ENCODE data around the gene ZFHX3.

Gene ZFHX3

DNA sequence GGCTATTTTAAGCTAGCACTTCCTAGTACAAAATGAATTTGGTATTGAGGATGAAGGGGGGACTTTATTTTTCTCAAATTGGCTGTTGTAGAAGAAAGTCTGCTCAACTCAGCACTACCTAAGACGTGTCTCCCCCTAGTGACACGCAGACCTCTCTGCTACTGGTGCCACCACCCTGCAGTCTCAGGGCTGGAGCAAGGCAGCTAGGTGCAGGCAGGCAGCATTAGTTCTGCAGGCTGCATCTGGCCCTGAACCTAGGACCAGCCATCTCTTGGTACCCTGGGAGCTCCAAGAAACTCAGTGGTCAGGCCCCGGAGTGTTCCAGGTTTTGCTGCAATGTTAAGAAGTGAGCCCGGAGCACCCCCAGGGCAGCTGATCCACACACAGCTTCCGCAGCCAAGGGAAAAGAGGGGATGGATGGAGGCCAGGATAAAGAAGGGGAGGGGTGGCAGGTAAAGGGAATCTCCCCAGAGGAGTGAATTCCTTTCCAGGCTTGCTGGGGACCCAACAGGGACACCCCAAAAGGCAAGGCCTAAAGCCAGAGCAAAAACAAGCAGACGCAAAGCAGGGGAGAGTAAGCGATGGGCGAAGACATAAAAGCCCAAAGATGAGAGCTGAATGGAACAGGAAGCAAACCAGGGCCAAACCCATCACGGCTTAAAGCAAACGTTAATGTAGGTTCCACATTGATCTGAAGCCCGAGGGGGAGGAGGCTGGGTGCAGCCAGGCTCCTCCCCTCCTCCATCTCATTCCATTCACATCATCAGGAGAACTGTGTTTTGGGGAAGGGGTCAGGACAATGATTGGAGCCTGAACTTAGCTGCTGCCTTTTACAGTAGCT is 200.5 kb downstream of the ZFHX3 start:
- peak; percentile 27 for DNase-seq

DNA sequence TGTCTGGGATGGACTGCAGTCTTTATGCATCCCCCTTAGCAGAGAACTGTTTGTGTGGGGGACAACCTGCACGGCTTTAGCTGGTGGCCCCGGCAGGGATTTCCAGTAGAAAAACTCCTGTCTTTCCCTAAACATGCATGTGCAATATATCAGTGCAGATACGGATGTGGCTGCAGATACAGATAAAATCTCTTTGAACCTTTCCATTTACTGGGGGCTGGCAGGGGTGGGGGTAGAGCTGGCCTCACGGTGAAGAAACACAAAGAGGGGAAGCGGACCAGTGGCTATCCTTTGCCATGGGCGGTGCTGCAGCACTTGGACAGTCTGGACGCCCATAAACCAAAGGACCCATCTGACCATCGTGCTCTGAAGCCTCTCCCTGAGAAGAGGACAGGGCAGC is 201.3 kb downstream of the ZFHX3 start:
- DNase-seq = no peak

DNA sequence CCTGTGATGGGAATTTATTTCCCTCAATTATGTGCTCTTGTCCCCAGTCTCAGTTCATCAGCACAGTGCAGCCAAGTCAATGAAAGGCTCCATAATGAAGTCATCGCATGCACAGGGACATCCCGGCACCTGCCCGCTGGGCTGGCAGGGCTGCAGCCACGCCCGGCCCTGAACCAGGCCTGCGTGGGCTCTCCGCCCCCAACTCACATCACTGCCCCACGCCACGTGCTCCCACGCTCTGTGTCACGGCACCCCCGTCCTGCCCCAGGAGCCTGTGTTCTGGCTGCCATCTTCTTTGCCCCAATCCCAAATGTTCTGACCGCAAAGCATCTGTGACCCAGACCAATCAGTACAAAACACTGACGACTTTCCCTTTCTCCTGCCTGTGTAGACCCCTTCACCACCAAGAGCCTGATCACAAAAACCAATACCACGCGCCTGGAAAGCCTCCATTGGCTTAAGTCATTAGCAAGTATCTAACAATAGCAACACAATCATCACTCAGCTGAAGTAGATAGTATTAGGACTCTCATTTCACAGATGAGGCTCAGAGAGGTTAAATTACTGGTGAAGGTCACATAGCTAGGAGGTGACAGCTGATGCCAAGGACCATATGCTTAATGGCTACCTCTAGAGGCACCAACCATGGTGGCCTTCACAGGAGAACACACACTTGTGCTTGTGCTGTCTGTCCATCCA is 202.5 kb downstream of the ZFHX3 start:
- no peak for DNase-seq

DNA sequence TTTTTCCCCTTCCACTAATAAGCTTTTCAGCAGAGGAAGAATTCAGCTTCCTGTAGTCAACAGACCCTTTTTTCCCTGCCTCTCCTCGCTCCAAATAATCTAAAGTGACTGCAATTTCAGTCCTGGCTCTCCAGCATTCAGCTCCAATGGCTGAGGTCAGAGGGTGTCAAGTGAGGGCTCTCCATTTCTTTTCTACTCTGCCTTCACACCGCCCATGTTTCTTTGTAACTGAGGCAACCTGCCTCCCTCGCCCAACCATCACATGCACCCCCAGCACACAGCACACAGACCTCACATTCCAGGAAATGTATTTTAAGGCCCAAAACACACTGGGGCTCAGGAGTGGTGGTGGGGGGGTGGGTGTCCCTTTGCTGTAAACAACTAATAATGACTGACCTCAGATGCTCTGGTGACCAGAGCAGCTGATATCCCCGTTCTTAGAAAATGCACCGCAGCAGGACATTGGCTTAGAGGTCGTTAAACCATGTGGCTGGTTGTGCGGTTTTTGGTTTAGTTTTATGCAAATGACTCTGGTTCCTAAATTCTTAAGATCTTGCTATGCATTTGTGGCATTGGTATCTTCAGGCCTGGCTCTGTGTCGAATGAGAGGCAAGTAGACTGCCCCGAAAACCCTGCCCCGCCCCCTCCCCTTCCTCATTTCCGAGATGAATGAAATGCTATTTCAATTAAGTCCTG is 203.6 kb downstream of the ZFHX3 start:
- no peak for DNase-seq

DNA sequence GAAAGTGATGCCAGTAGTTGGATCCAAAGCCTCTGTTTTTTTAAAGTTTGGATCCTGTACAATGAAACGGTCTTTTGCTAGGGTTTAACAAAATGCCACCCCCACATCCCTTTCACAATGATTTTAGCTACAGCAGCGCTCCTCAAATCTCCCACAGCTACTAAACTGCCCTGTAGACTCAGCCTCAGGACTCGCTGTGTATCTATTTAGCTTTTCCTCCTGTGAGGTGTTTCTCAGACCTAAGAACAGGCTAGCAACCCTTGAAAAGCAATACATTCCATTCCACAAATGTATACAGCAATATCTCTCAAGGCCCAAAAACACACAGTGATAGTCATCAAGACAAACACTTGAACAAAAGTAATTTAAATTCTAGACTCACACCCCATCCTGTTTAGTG is 206.4 kb downstream of the ZFHX3 start:
- DNase-seq = no peak

DNA sequence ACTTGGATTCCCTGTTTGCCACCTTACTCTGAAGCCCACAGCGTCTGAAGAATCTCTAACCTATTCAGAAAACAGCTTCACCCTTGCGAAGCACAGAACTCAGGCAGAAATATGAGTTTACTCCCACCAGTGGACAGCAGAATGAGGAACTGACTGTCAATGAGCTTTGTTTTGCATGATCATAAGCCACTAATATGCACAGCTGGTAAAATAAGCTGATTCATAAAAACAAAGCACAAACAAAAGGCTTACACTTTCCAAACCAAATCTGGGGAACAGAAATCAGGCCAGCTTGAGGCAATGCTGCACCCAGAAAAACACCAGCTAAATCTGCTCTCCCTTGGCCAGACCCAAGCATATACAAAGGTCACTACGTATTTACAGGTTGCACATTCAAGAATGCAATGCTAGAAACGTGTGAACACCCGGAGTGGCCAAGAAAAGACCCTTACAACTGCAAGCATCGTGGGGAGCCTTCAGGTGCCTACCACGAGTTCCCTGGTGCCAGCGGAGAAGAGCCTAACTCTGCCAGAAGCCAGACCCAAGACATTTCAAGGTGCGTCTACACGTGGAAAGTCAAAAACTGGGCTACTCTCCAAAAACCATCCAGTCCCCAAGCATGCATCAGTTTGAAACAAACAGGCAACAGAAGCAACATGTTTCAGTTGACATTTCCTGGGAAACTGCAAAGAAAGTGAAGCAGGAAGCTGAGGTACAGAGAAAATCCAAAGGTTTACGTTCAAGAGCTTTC is 207.1 kb downstream of the ZFHX3 start:
- DNase-seq = no peak

DNA sequence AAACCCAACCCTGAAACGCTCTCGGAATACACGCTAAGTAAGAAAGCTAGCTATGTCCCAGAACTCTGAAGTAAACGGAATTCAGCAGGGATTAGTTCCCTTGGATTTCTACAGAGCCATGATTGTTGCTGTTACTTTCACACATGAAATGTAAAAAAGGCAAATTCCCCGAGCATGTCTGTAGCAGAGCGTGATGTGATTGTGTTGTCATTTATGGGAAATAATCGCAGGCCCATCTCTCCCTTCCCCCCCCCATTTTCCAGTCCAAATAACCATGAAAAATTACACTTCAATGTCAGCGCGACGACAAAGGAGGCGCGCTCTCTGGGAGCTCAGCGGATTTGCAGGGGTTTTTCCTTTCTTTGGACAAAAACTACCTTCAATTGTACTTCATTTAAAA is 209.0 kb downstream of the ZFHX3 start:
- no peak for DNase-seq

DNA sequence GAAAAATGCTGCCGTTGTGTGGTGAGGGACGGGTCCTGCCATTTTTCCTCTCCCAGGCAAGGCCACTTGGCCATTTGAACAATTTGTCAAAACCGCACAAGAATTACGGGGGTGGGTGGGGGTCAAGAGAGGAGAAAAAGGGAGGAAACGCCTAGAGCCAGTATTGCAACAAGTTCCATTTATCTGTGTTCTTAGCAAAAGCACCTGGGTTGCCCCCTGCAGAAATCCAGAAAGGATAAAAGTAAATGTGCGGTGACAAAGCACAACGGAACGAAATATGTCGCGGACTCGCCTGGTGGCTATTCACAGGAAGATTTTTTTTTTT is 209.4 kb downstream of the ZFHX3 start:
- DNase-seq = no peak

DNA sequence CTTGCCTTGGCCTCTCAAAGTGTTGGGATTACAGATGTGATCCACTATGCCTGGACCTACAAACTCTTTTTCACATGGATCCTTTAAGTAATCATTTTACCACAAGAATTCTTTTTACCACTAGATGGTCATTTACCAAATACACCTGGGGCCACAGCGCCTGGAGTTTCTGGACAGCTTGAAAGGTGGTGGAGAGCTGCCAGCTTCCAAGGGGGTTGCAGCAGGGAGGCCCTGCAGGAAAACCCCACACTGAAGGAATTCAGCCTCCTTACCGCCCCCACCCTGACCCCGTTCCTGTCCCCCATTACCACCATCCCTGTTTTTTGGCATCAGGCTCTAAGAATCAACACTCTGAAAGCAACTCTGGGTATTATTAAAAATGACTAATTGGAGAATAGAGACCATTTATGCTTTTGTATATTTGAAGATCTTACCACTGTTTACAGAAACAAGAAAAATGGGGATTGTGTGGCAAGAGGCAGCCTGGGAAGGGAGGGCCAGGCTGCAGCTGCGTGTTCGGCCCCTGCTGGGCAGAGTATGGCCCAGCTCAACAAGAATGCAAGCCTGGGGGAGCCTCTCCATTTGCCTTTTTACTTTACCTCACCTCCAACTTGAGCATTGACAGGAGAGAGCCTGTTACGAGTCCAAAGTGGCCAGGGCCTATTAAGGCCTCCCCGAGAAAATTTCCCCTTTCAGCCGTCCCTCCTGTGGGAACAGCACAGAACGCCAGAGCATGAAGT is 209.9 kb downstream of the ZFHX3 start:
- DNase-seq = no peak

DNA sequence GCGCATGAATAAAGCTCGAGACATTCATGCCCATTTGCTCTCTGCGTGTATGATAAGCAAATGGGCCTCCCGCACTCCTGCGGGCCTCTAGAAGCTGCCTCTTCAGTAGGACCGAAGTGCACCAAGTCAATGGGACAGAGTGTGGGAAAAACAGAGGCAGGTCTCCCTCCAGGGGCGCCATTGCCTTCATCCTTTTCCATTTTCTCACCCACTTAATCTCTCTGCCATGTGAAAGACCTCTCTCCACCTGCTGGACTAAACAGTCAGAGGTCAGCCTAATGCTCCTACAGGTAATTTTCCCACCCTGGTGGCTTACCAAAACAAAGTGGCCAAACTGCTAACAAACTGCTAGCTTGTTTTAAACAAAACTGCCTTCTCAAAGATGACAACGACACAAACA is 210.9 kb downstream of the ZFHX3 start:
- DNase-seq = no peak

DNA sequence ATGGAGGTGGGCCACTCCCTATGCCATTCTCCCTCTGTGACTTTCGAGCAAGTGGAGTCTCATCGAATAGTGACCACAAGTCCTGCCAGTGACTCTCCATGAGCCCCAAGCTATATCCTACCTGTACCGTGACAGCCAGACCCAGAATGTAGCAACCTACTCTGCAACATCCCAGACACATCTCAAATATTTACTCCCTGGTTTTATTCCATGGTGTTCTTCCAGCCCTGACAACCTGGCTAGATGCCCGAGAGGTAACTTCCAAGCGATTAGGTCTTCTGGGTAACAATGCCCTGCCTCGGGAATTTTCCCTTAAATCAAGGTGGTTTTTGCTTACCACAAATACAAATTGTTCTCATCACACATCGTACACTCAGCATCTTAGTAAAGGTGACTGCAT is 211.7 kb downstream of the ZFHX3 start:
- no peak for DNase-seq

DNA sequence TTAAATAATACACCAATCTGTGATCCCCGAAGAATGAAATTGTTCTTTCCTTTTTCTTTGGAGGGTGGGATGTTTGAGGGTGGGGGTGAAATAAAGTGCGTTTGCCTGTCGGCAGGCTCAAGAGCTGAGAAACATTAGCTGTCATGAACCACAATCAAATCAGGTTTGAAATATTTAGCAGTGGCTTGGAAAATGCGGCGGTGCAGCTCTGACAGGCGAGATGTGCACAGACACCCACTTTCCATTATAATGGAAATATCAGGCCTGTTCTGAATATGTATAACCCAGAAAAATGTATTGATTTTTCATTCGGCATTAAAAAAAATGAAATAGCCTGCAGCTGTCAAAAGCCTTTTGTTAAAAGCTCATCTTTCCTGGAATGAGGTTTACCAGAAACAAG is 212.8 kb downstream of the ZFHX3 start:
- no peak for DNase-seq

DNA sequence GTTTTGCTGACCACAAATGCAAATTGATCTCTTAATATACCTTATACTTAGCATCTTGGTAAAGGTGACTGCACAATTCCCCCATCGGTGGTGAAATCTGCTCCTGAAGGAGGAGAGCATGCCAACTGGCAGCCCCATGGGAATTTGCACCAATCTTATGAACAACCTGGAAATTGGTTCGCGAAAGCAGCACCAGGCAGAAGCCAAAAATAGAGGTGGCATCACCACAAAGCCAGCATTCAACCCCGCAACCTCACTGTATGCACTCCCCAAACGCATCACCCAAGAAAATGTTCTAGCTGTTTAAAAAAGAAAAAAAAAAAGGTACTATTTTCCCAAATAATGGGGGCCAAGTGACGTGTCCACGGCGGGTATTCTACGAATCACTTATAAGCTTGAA is 213.4 kb downstream of the ZFHX3 start:
- no peak for DNase-seq

DNA sequence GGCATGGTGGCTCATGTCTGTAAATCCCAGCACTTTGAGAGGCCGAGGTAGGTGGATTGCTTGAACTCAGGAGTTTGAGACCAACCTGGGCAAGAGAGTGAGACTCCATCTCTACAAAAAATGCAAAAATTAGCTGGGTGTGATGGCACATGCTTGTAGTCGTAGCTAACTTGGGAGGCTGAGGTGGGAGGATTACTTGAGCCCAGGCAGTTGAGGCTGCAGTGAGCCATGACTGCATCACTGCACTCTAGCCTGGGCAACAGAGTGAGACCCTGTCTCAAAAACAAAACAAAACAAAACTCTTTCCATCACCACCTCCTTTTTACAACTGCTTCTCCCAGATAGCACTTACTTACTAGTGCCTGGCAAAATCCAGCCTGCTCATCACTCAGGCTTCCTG is 214.0 kb downstream of the ZFHX3 start:
- no peak for DNase-seq

DNA sequence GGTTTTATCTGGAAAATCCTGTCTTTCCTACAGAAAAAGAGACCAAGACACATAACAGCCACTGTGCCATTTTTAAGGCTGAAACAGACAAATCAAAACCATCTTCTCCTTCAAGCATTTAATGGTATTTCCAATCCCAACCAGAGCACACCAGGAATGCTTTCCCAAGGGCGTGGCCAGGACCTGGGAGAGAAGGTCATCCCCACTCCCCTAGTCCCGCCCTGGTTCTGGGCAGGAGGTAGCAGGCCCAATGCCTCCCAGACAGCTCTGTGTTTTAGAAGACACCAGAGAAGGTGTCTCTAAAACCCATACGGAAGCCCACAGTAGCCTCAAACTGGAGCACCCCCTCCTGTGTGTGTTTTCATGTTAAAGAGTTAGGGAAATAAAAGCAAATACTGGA is 214.4 kb downstream of the ZFHX3 start:
- DNase-seq = no peak

DNA sequence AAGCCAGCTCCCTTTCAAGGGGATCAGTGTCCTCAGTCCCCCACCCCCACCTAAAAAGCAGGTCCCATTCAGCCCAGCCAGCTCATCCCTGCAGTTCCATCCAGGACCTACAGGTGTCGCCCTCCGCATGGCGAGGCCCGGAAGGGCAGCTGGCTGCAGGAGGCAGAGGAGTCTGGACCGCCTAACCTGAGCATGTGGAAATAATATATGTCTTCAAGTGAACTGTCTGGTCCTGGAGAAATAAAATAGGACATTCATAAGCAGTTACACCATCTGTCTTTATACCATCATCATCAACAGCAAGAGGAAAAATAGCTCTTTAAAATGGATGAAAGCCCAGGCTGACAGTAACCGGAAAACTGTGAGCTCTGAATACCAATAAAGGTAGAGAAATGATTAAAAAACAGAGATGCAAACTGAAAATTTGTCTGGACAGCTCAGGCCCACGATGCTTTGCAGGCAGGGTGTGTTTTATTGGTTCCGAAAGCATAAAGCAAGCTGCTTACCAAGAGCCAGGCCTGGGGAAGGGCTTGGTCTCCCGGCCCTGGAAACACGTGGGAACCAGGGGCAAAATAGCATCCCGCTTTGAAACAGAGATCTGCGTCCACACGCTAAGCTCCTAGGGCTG is 215.2 kb downstream of the ZFHX3 start:
- peak; percentile 63 for DNase-seq

DNA sequence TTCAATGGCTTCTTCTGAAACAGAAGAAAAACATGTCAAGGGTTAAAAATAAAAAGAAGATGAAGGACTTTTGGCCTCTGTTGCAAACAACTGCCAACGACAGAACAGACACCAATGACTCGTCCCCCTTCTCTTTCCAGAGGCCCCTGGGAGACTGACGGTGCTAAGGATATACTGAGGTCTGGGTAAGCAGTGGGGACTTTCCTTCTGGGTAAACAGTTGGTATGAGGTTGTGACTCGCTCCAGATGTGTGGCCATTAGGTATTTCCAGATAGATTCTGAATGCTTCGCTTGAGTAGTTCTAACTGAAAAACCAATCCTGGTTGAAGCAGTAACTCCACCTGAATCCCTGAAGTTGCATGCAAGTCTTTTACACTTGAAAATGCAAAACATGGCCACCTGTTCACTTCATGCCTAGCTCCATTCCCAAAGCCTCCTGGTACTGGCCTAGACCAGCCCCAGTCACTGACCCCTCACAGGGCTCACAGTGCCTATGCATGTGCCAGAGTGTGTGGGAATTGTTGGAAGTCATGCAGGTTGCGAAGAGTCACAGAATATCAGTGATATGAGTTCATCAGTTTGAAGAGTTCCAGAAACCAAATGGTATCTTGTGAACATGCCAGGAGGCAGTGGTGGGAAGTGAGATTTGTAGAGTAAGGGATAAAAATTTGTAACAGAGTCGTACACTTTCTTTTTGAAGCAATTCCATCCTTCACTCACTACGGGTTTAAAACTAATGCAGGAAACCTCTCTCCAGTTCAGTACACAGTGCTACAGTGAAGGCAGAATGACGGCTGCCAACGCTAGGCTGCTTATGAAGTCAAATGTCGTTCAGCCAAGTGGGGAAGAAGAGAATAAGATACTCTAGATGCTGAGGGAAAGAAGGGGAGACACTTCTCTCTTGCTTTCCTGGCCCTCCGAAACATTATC is 217.8 kb downstream of the ZFHX3 start:
- DNase-seq = no peak

DNA sequence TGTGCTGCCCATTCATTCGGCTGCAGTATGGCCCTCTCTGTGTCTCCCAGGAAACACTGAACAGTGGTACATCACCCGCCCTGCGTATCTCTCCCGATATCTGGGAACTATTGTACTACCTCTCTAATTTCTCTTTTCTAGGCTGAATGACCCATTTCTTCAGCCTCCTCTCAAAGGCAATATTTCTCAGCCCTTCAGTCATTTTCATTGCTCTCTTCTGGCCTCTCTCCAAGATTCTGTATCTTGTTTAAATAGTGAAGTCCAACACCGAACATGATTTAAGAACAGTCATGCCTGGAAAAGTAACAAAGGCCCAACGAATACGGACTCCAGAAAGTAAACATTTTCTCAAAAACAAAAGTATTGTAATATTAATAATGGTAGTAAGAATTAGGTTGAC is 220.1 kb downstream of the ZFHX3 start:
- no peak for DNase-seq

DNA sequence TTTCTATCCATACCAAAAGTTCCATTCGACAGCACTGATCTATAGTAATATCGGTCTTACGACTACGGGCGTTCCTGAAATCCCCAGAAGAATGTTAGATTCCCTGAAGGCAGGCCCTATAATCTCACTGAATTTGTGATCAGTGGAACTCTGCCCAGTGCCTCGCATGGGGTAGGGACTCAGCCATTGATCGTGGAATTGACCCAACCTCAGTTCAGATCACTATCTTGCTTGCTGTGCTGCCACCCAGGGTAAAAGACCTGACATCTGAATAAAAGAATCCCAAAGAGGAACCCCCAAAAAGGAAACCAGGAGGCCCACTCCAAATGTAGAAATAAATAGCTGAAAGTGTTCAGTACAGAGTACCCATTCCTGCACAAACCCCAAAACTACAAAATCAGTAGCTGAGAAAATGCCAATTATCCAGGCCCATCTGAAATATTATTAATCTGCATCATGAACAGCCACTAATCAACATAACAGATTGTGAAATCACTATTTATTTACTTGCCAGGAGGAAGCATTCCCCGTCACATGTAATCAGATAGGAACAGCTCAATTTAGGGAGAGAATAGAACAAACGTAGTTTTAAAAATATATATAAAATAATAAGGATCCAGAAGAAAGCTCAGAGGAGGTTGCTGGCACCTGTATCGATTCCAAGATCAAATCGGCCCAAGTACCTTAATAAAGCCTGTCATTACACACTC is 221.9 kb downstream of the ZFHX3 start:
- no peak for DNase-seq

DNA sequence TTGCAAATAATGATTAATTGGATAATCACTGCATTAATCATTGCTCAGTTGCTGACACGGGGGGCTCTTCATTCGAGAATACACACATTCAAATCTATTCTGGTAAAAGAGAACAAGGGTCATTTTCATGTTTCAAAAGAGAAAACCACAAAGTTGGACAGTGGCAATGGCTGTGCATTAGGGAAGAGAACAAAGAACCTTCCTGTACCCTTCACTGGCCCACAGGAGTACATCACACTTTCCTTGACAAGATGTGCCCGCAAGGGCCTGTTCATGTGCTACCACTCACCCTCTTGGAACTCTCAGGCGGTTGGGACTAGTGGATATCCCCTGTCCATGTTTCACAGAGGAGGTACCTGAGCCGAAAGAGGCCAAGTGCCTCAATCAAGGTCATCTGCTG is 223.2 kb downstream of the ZFHX3 start:
- no peak for DNase-seq
